Astrocyte (in vitro differentiated cells and primary cell): ENCODE data around the gene ESAM. TPM values are rescaled to one million over a fixed set of nuclear protein-coding genes. Genes with fewer than 3 reads are reported as not detected.

Source experiments
- DNase-seq: peaks from one replicate; pipeline ENCODE4 v3.0.0-alpha.2; 2010; ENCODE audit warnings: low read depth
- FAIRE-seq: peaks from 2 replicates; lab custom pipeline; 2011; peaks lifted over from hg19 to GRCh38; lab: Jason Lieb, UNC
- H2AFZ ChIP-seq: 2 replicates; pipeline ENCODE4 v1.6.0; 2012; ENCODE audit warnings: low read depth, low read length, inconsistent platforms
- H3K27ac ChIP-seq: 2 replicates; pipeline ENCODE4 v1.5.1; 2011; ENCODE audit warnings: low read depth, low read length, inconsistent platforms
- H3K27me3 ChIP-seq: 2 replicates; pipeline ENCODE4 v1.6.0; 2011; ENCODE audit warnings: low read length, inconsistent platforms; ENCODE audit not compliant: insufficient read depth
- H3K36me3 ChIP-seq: 2 replicates; pipeline ENCODE4 v1.5.1; 2011; ENCODE audit warnings: low read length, inconsistent platforms; ENCODE audit not compliant: insufficient read depth
- H3K4me1 ChIP-seq: 2 replicates; pipeline ENCODE4 v1.5.1; 2011; ENCODE audit warnings: low read length, inconsistent platforms; ENCODE audit not compliant: insufficient read depth
- H3K4me2 ChIP-seq: 2 replicates; pipeline ENCODE4 v1.6.0; 2012; ENCODE audit warnings: low read length, inconsistent platforms
- H3K4me3 ChIP-seq: 2 replicates; pipeline ENCODE4 v1.5.1; 2011; ENCODE audit warnings: low read depth, mild to moderate bottlenecking, low read length, inconsistent platforms; ENCODE audit not compliant: insufficient read depth
- H3K79me2 ChIP-seq: 2 replicates; pipeline ENCODE4 v1.6.0; 2012; ENCODE audit warnings: mild to moderate bottlenecking, low read length, inconsistent platforms; ENCODE audit not compliant: insufficient read depth
- H3K9ac ChIP-seq: 2 replicates; pipeline ENCODE4 v1.6.0; 2012; ENCODE audit warnings: mild to moderate bottlenecking, low read length, inconsistent platforms
- H3K9me3 ChIP-seq: 2 replicates; pipeline ENCODE4 v1.5.1; 2012; ENCODE audit warnings: low read depth, mild to moderate bottlenecking, low read length, inconsistent platforms; ENCODE audit not compliant: insufficient read depth
- H4K20me1 ChIP-seq: 2 replicates; pipeline ENCODE4 v1.6.0; 2012; ENCODE audit warnings: low read length, inconsistent platforms; ENCODE audit not compliant: insufficient read depth
- H3K27ac Mint-ChIP-seq: one replicate; pipeline ENCODE4 v1.8.0; 2021; ENCODE audit warnings: mild to moderate bottlenecking, mixed read lengths; ENCODE audit not compliant: unreplicated experiment
- H3K27me3 Mint-ChIP-seq: one replicate; pipeline ENCODE4 v1.8.0; 2021; ENCODE audit warnings: low read depth, mixed read lengths; ENCODE audit not compliant: unreplicated experiment
- H3K36me3 Mint-ChIP-seq: one replicate; pipeline ENCODE4 v1.8.0; 2021; ENCODE audit warnings: low read depth, mixed read lengths; ENCODE audit not compliant: unreplicated experiment
- H3K4me1 Mint-ChIP-seq: one replicate; pipeline ENCODE4 v1.8.0; 2021; ENCODE audit warnings: low read depth, mixed read lengths; ENCODE audit not compliant: unreplicated experiment
- H3K4me3 Mint-ChIP-seq: one replicate; pipeline ENCODE4 v1.8.0; 2021; ENCODE audit warnings: mild to moderate bottlenecking, moderate library complexity, mixed read lengths; ENCODE audit not compliant: unreplicated experiment
- H3K9me3 Mint-ChIP-seq: one replicate; pipeline ENCODE4 v1.8.0; 2021; ENCODE audit warnings: mild to moderate bottlenecking, mixed read lengths; ENCODE audit not compliant: unreplicated experiment
- CTCF ChIP-seq: IDR thresholded peaks from 2 replicates; pipeline ENCODE4 v1.5.1; 2011; ENCODE audit warnings: low read depth, mild to moderate bottlenecking, inconsistent platforms, low read length, moderate library complexity; ENCODE audit not compliant: insufficient read depth
- EZH2 ChIP-seq: IDR thresholded peaks from 2 replicates; pipeline ENCODE4 v1.6.1; 2012; ENCODE audit warnings: mild to moderate bottlenecking, low read length, inconsistent platforms; ENCODE audit not compliant: insufficient read depth
- total RNA-seq: library from RNA; stranded (reverse); gene quantifications from 2 replicates; pipeline ENCODE4 v1.2.1, GENCODE V29; 2021

Gene ESAM
- total RNA-seq, 1 donor from 2014 or later = 22.0 TPM

GRCh38 chr11:124707829-124708228, 54.3 kb downstream of the ESAM start:
- H3K4me2 ChIP-seq = no peak overlapping the region
- H3K9me3 ChIP-seq = no peaks in the 10 kb centered on the region
- no peak overlapping the region for H3K9ac ChIP-seq
- TF ChIP-seq EZH2 (no peak), CTCF (no peak)
- no peaks in the 10 kb centered on the region for H3K79me2 ChIP-seq
- DNase-seq (no peak), FAIRE-seq (no peak)
- H3K4me3 ChIP-seq = no peak overlapping the region
- no peaks in the 10 kb centered on the region for H4K20me1 ChIP-seq
- H3K36me3 ChIP-seq = no peaks in the 10 kb centered on the region
- H3K4me1 ChIP-seq = no peaks in the 10 kb centered on the region
- Mint-ChIP-seq H3K9me3 (peaks cover 4% of the 10 kb centered on the region), H3K4me1 (no peaks in the 10 kb centered on the region), H3K27ac (no peak overlapping the region), H3K4me3 (no peak overlapping the region), H3K36me3 (no peaks in the 10 kb centered on the region), H3K27me3 (peaks cover 4% of the 10 kb centered on the region)
- no peak overlapping the region for H2AFZ ChIP-seq
- no peak overlapping the region for H3K27ac ChIP-seq
- H3K27me3 ChIP-seq = no peaks in the 10 kb centered on the region

Other genes starting within 250 kb of the ESAM start
- gene OR8B12, start 218.6 kb downstream of the ESAM start, total RNA-seq = not detected in 2 replicates
- not detected in 2 replicates for gene OR8A1, start 192.3 kb downstream of the ESAM start, total RNA-seq
- not detected in 2 replicates for gene PANX3, start 150.9 kb downstream of the ESAM start, total RNA-seq
- 34.6 and 36.8 TPM in 2 replicates for gene TBRG1, start 139.4 kb downstream of the ESAM start, total RNA-seq
- 15.4 and 18.5 TPM in 2 replicates for gene SIAE, start 88.6 kb downstream of the ESAM start, total RNA-seq
- 5.0 and 6.2 TPM in 2 replicates for gene SPA17, start 88.4 kb downstream of the ESAM start, total RNA-seq
- gene NRGN, start 22.3 kb downstream of the ESAM start, total RNA-seq = 1.5 and 1.7 TPM in 2 replicates
- 0.18 TPM in 1 of 2 replicates, not detected in the other for gene VSIG2, start 10.0 kb downstream of the ESAM start, total RNA-seq
- gene MSANTD2, start 38.1 kb upstream of the ESAM start, total RNA-seq = 13.7 and 18.7 TPM in 2 replicates
- 12.9 and 14.5 TPM in 2 replicates for gene ROBO3, start 103.1 kb upstream of the ESAM start, total RNA-seq
- gene ROBO4, start 135.6 kb upstream of the ESAM start, total RNA-seq = 0.25 TPM in 1 of 2 replicates, not detected in the other
- not detected in 2 replicates for gene HEPN1, start 157.0 kb upstream of the ESAM start, total RNA-seq
- gene HEPACAM, start 173.8 kb upstream of the ESAM start, total RNA-seq = 0.19 TPM in 1 of 2 replicates, not detected in the other
- gene CCDC15, start 191.9 kb upstream of the ESAM start, total RNA-seq = 0.75 and 1.0 TPM in 2 replicates